Adrenal gland (tissue), 5 donors: Measurements from ENCODE around the gene DOK4.

Experiments used
- POLR2A ChIP-seq, 2 donors: fragments of 450-650 bp; IDR thresholded peaks; one replicate each; pipeline ENCODE4 v1.6.1; 2017; ENCODE audit warnings: antibody characterized with exemption in 2 of 2, mild to moderate bottlenecking in 2 of 2, moderate library complexity in 1 of 2
- TF ChIP-seq, protein P1 (sequence below), 6 experiments: fragments of 450-650 bp in 4 of 6; fragments of 200-600 bp in 2 of 6; sonication (generic) in 1 of 6; IDR thresholded peaks; 1 replicate in 5 of 6; 2 replicates in 1 of 6; pipeline versions ENCODE4 v1.5.1 to v1.8.0; 2016 to 2021; ENCODE audit warnings: antibody characterized with exemption in 6 of 6, mild to moderate bottlenecking in 2 of 6, moderate library complexity in 1 of 6
- donor health status: DM: no; HTN: no; CAD: no.

- TF ChIP-seq POLR2A (IDR thresholded peaks at IDR 0.05), result no peak
- TF ChIP-seq, protein P1, sequence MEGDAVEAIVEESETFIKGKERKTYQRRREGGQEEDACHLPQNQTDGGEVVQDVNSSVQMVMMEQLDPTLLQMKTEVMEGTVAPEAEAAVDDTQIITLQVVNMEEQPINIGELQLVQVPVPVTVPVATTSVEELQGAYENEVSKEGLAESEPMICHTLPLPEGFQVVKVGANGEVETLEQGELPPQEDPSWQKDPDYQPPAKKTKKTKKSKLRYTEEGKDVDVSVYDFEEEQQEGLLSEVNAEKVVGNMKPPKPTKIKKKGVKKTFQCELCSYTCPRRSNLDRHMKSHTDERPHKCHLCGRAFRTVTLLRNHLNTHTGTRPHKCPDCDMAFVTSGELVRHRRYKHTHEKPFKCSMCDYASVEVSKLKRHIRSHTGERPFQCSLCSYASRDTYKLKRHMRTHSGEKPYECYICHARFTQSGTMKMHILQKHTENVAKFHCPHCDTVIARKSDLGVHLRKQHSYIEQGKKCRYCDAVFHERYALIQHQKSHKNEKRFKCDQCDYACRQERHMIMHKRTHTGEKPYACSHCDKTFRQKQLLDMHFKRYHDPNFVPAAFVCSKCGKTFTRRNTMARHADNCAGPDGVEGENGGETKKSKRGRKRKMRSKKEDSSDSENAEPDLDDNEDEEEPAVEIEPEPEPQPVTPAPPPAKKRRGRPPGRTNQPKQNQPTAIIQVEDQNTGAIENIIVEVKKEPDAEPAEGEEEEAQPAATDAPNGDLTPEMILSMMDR (IDR thresholded peaks at IDR 0.05), result no peak
These were observed 24.0 kb upstream of the DOK4 start for GRCh38 chr16:57510016-57510871.
